Caco-2 (cell line): ENCODE measurements around the gene SPPL2B. TPM values are rescaled to one million over a fixed set of nuclear protein-coding genes. Genes with fewer than 3 reads are reported as not detected.
A peak's percentile ranks its signal among the peaks of the same experiment; 100 is the strongest.

Experiments
- BruUV-seq: library from RNA; stranded (reverse); fragments of 400-500 nt; replicated peaks from 2 replicates; lab custom pipeline; 2021; lab: Mats Ljungman, UMichigan
- CTCF ChIA-PET: fragments of 300-600 bp; sonication (Branson Sonifier 250); formaldehyde crosslinking; loops from one replicate; lab custom pipeline; 2022; ENCODE audit warnings: antibody characterized with exemption; lab: Charles Lee
- POLR2A ChIA-PET: fragments of 300-600 bp; sonication (Branson Sonifier 250); formaldehyde crosslinking; loops from one replicate; lab custom pipeline; 2022; ENCODE audit warnings: antibody characterized with exemption; lab: Charles Lee
- DNase-seq, 2 experiments: peaks; one replicate each; pipeline versions ENCODE4 v3.0.0 to v3.0.0-alpha.2; 2020 to 2022
- H3K27me3 ChIP-seq: replicated peaks from 2 replicates; pipeline ENCODE4 v1.6.0; 2011; ENCODE audit warnings: low read length; ENCODE audit not compliant: control insufficient read depth, insufficient read depth
- H3K36me3 ChIP-seq: 2 replicates; pipeline ENCODE4 v1.5.1; 2011; ENCODE audit warnings: low read length; ENCODE audit not compliant: control insufficient read depth, insufficient read depth
- H3K4me1 ChIP-seq: fragments of 250-450 bp; sonication (Bioruptor Pico); 2 replicates; pipeline ENCODE4 v1.5.1; 2020; ENCODE audit warnings: mild to moderate bottlenecking
- H3K4me3 ChIP-seq: 2 replicates; pipeline ENCODE4 v1.5.1; 2011; ENCODE audit warnings: low read depth, mild to moderate bottlenecking, control low read depth, low read length
- H3K9me3 ChIP-seq: fragments of 250-450 bp; sonication (Bioruptor Pico); 2 replicates; pipeline ENCODE4 v1.5.1; 2020; ENCODE audit warnings: mild to moderate bottlenecking, moderate library complexity
- H3K27ac Mint-ChIP-seq: one replicate; pipeline ENCODE4 v1.8.0; 2022; ENCODE audit warnings: mixed read lengths; ENCODE audit not compliant: unreplicated experiment
- H3K27me3 Mint-ChIP-seq: one replicate; pipeline ENCODE4 v1.8.0; 2022; ENCODE audit warnings: mixed read lengths; ENCODE audit not compliant: insufficient read depth, unreplicated experiment
- H3K36me3 Mint-ChIP-seq: one replicate; pipeline ENCODE4 v1.8.0; 2022; ENCODE audit warnings: mild to moderate bottlenecking, mixed read lengths; ENCODE audit not compliant: insufficient read depth, unreplicated experiment
- H3K4me1 Mint-ChIP-seq: one replicate; pipeline ENCODE4 v1.8.0; 2022; ENCODE audit warnings: low read depth, mixed read lengths; ENCODE audit not compliant: unreplicated experiment
- H3K4me3 Mint-ChIP-seq: one replicate; pipeline ENCODE4 v1.8.0; 2022; ENCODE audit warnings: mild to moderate bottlenecking, moderate library complexity, mixed read lengths; ENCODE audit not compliant: unreplicated experiment
- H3K9me3 Mint-ChIP-seq: one replicate; pipeline ENCODE4 v1.8.0; 2022; ENCODE audit warnings: mixed read lengths; ENCODE audit not compliant: unreplicated experiment
- intact Hi-C: fragments of 100-400 bp; cut with micrococcal nuclease; formaldehyde crosslinking; loops from one replicate; pipeline ENCODE4 v1.10.0; 2022; ENCODE audit not compliant: unreplicated experiment
- total RNA-seq: library from RNA; stranded (reverse); gene quantifications from 2 replicates; pipeline ENCODE4 v1.2.3, GENCODE V29; 2022
- TF ChIP-seq, protein P1 (sequence below), 2 experiments: fragments of 200-600 bp in 1 of 2; IDR thresholded peaks; 1 replicate in 1 of 2; 2 replicates in 1 of 2; pipeline versions ENCODE4 v1.5.1 to v1.8.0; 2011 to 2022; ENCODE audit warnings: antibody characterized with exemption in 1 of 2, control low read depth in 1 of 2, inconsistent platforms in 1 of 2, low read depth in 1 of 2, low read length in 1 of 2, mild to moderate bottlenecking in 1 of 2, moderate library complexity in 1 of 2; ENCODE audit not compliant: insufficient read depth in 1 of 2, severe bottlenecking in 1 of 2, unreplicated experiment in 1 of 2

The SPPL2B gene
- total RNA-seq, 1 experiment from 2014 or later, result 92.3 TPM

DNA sequence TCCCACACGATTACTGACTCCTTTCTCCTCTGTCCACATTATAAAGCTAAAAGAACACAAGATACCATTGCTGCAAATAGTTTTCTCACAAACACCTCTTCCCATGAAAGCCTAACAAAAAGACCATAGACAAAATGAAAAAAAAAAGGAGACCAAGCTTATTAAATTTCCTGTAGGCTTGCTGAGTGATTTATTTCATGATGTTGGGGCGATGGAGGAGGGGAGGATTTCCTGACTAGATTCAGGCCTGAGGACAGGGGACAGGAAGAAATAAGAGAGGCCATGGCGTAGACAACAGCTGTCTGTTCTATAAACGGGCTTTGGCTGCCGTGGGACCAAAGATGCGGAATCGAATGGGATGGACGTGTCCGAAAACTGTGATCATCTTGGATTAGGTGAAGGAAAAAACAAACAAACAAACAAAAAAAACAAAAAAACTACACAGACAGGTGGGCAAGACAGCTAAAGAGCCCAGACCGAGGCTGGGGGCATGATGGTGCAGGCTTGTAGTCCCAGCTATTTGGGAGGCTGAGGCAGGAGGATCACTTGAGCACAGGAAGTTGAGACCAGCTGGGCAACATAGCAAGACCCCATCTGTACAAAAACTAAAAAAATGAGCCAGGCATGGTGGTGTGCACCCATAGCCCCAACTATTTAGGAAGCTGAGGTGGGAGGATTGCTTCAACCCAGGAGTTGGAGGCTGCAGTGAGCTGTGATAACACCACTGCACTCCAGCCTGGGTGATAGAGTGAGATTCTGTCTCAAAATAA, 36.9 kb downstream of the SPPL2B start:
- H3K36me3 Mint-ChIP-seq, result peaks cover 8% of the 10 kb centered on the region
- H3K4me1 Mint-ChIP-seq, result peaks cover 5% of the 10 kb centered on the region
- no peak overlapping the region for H3K27ac Mint-ChIP-seq
- no peak overlapping the region for H3K4me3 ChIP-seq
- ChIA-PET POLR2A (no interaction called here), CTCF (no interaction called here)
- no TSS peak for BruUV-seq
- no peaks in the 10 kb centered on the region for H3K27me3 Mint-ChIP-seq
- no peak for DNase-seq
- TF ChIP-seq, protein P1, sequence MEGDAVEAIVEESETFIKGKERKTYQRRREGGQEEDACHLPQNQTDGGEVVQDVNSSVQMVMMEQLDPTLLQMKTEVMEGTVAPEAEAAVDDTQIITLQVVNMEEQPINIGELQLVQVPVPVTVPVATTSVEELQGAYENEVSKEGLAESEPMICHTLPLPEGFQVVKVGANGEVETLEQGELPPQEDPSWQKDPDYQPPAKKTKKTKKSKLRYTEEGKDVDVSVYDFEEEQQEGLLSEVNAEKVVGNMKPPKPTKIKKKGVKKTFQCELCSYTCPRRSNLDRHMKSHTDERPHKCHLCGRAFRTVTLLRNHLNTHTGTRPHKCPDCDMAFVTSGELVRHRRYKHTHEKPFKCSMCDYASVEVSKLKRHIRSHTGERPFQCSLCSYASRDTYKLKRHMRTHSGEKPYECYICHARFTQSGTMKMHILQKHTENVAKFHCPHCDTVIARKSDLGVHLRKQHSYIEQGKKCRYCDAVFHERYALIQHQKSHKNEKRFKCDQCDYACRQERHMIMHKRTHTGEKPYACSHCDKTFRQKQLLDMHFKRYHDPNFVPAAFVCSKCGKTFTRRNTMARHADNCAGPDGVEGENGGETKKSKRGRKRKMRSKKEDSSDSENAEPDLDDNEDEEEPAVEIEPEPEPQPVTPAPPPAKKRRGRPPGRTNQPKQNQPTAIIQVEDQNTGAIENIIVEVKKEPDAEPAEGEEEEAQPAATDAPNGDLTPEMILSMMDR (IDR thresholded peaks at IDR 0.05; ENCODE audit: insufficient read depth in 1 of 2, low read depth in 1 of 2, low read length in 1 of 2, severe bottlenecking in 1 of 2, unreplicated experiment in 1 of 2), result no peak
- intact Hi-C loops, result no loop called here
- H3K4me3 Mint-ChIP-seq, result no peak overlapping the region
- H3K36me3 ChIP-seq, result no peaks in the 10 kb centered on the region
- no peaks in the 10 kb centered on the region for H3K4me1 ChIP-seq
- H3K9me3 ChIP-seq, result no peaks in the 10 kb centered on the region
- H3K27me3 ChIP-seq, result no peaks in the 10 kb centered on the region
- H3K9me3 Mint-ChIP-seq, result no peaks in the 10 kb centered on the region

DNA sequence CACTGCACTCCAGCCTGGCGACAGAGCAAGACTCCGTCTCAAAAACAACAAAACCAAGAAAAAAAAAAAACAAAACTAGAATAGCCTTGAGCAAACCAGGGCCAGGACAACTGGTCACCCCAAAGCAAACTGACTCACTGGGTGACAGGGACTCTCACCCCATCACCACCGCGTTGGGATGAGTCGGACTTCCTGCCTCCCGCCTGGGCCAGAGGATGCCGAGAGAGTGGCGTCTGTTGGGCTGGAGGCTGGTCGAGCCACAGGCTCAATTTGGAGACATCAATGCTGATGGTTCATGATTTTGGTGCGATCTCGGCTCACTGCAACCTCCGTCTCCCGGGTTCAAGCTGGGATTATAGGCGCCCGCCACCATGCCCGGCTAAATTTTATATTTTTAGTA, 43.2 kb downstream of the SPPL2B start:
- no peaks in the 10 kb centered on the region for H3K36me3 ChIP-seq
- no peak overlapping the region for H3K4me3 ChIP-seq
- H3K27me3 ChIP-seq, result no peaks in the 10 kb centered on the region
- H3K4me1 ChIP-seq, result no peaks in the 10 kb centered on the region
- intact Hi-C loops, result no loop called here
- CTCF ChIA-PET, result no interaction called here
- TF ChIP-seq, protein P1 (IDR thresholded peaks at IDR 0.05; ENCODE audit: insufficient read depth in 1 of 2, low read depth in 1 of 2, low read length in 1 of 2, severe bottlenecking in 1 of 2, unreplicated experiment in 1 of 2), result no peak
- DNase-seq, result no peak
- peak overlapping the region; percentile 38 for H3K27ac Mint-ChIP-seq
- BruUV-seq, result no TSS peak
- peaks cover 5% of the 10 kb centered on the region for H3K36me3 Mint-ChIP-seq
- peaks cover 13% of the 10 kb centered on the region for H3K4me1 Mint-ChIP-seq
- no peak overlapping the region for H3K4me3 Mint-ChIP-seq
- no peaks in the 10 kb centered on the region for H3K9me3 Mint-ChIP-seq
- no peaks in the 10 kb centered on the region for H3K27me3 Mint-ChIP-seq
- H3K9me3 ChIP-seq, result no peaks in the 10 kb centered on the region
- POLR2A ChIA-PET, result no interaction called here

DNA sequence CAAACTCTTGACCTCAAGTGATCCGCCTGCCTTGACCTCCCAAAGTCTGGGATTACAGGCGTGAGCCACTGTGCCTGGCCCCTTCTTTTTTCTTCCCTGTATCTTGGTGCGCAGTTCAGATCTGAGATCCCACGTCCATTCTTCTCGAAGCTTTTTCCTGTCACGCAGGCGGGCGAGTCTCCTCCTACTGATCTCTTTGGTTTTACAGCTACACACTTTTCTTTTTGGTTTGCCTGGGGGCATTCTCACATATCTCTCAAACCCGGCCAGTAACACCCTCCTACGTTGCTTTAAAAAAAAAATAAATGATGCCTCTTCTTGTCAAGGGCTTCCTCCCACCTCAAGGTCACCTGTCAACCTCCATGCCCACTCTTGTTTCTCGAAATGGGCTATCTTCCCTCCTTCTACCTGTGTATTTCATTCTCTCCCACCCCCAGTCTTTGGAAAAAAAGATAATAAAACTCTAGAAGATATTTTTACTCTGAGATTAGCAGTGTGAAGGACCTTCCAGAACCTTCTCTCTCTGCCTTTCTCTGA, 43.7 kb downstream of the SPPL2B start:
- TF ChIP-seq, protein P1 (IDR thresholded peaks at IDR 0.05; ENCODE audit: insufficient read depth in 1 of 2, low read depth in 1 of 2, low read length in 1 of 2, severe bottlenecking in 1 of 2, unreplicated experiment in 1 of 2), result no peak
- Mint-ChIP-seq H3K27ac (peak overlapping the region; percentile 38), H3K4me3 (no peak overlapping the region), H3K4me1 (peaks cover 13% of the 10 kb centered on the region), H3K36me3 (peaks cover 5% of the 10 kb centered on the region), H3K27me3 (no peaks in the 10 kb centered on the region), H3K9me3 (no peaks in the 10 kb centered on the region)
- BruUV-seq, result no TSS peak
- DNase-seq, result no peak
- ChIA-PET CTCF (interaction anchor here (0.6 kb wide), 1 partner anchor 19 kb away, joined by 3 read pairs; no protein-coding TSS in a partner anchor), POLR2A (no interaction called here)
- no peaks in the 10 kb centered on the region for H3K27me3 ChIP-seq
- H3K9me3 ChIP-seq, result no peaks in the 10 kb centered on the region
- no peaks in the 10 kb centered on the region for H3K4me1 ChIP-seq
- no peaks in the 10 kb centered on the region for H3K36me3 ChIP-seq
- no peak overlapping the region for H3K4me3 ChIP-seq
- intact Hi-C loops, result no loop called here
